Mesenchymal stem cell (in vitro differentiated cells and primary cell): ENCODE results near the gene TKTL1.

ENCODE experiments used
- DNase-seq: peaks from one replicate; pipeline ENCODE4 v3.0.0-alpha.2; 2013
- H2AFZ ChIP-seq: one replicate; pipeline ENCODE4 v1.6.1; 2013; ENCODE audit warnings: low read depth, mild to moderate bottlenecking, control low read depth, inconsistent platforms, low read length, moderate library complexity
- H2AK5ac ChIP-seq: 2 replicates; pipeline ENCODE4 v1.6.1; 2013; ENCODE audit warnings: low read length, moderate library complexity, mild to moderate bottlenecking, inconsistent platforms; ENCODE audit not compliant: severe bottlenecking
- H2BK120ac ChIP-seq: one replicate; pipeline ENCODE4 v1.6.1; 2013; ENCODE audit warnings: low read depth, mild to moderate bottlenecking, inconsistent platforms, low read length, moderate library complexity
- H2BK12ac ChIP-seq, 2 experiments: one replicate each; pipeline ENCODE4 v1.6.1; 2013; ENCODE audit warnings: inconsistent platforms in 2 of 2, low read length in 2 of 2, mild to moderate bottlenecking in 2 of 2, moderate library complexity in 2 of 2, control low read depth in 1 of 2
- H2BK15ac ChIP-seq: one replicate; pipeline ENCODE4 v1.6.1; 2013; ENCODE audit warnings: mild to moderate bottlenecking, low read depth, inconsistent platforms; ENCODE audit not compliant: poor library complexity, severe bottlenecking
- H2BK5ac ChIP-seq: 2 replicates; pipeline ENCODE4 v1.6.1; 2013; ENCODE audit warnings: low read depth, mild to moderate bottlenecking, low read length, control low read depth, inconsistent platforms; ENCODE audit not compliant: poor library complexity, severe bottlenecking
- H3K14ac ChIP-seq, 2 experiments: one replicate each; pipeline ENCODE4 v1.6.1; 2013; ENCODE audit warnings: inconsistent platforms in 2 of 2, low read length in 2 of 2, control low read depth in 1 of 2, mild to moderate bottlenecking in 1 of 2, moderate library complexity in 1 of 2
- H3K18ac ChIP-seq, 2 experiments: one replicate each; pipeline ENCODE4 v1.6.1; 2013; ENCODE audit warnings: inconsistent platforms in 2 of 2, low read length in 2 of 2, control low read depth in 1 of 2, low read depth in 1 of 2, mild to moderate bottlenecking in 1 of 2
- H3K23ac ChIP-seq, 2 experiments: one replicate each; pipeline ENCODE4 v1.6.1; 2013; ENCODE audit warnings: inconsistent platforms in 2 of 2, low read length in 2 of 2, mild to moderate bottlenecking in 2 of 2, moderate library complexity in 2 of 2, control low read depth in 1 of 2
- H3K27ac ChIP-seq: 2 replicates; pipeline ENCODE4 v1.5.1; 2013; ENCODE audit warnings: mild to moderate bottlenecking, moderate library complexity, low read length, control low read depth, inconsistent platforms; ENCODE audit not compliant: poor library complexity, severe bottlenecking
- H3K27me3 ChIP-seq, 2 experiments: 2 replicates each; pipeline versions ENCODE4 v1.6.1 to v1.7.0; 2013; ENCODE audit warnings: low read length in 2 of 2, mild to moderate bottlenecking in 2 of 2, moderate library complexity in 2 of 2, control low read depth in 1 of 2, inconsistent platforms in 1 of 2; ENCODE audit not compliant: control insufficient read depth in 1 of 2, insufficient read depth in 1 of 2
- H3K36me3 ChIP-seq, 2 experiments: 2 replicates each; pipeline versions ENCODE4 v1.6.1 to v1.7.0; 2013; ENCODE audit warnings: low read length in 2 of 2, control low read depth in 1 of 2, inconsistent platforms in 1 of 2, low read depth in 1 of 2, mild to moderate bottlenecking in 1 of 2; ENCODE audit not compliant: insufficient read depth in 2 of 2, control insufficient read depth in 1 of 2
- H3K4ac ChIP-seq, 2 experiments: one replicate each; pipeline ENCODE4 v1.6.1; 2013; ENCODE audit warnings: inconsistent platforms in 2 of 2, low read length in 2 of 2, mild to moderate bottlenecking in 2 of 2, moderate library complexity in 2 of 2, control low read depth in 1 of 2, low read depth in 1 of 2
- H3K4me1 ChIP-seq: 2 replicates; pipeline ENCODE4 v1.6.1; 2013; ENCODE audit warnings: low read depth, low read length, control low read depth; ENCODE audit not compliant: control insufficient read depth, insufficient read depth
- H3K4me2 ChIP-seq: 2 replicates; pipeline ENCODE4 v1.6.1; 2013; ENCODE audit warnings: low read length, mild to moderate bottlenecking, inconsistent platforms; ENCODE audit not compliant: poor library complexity, severe bottlenecking
- H3K4me3 ChIP-seq, 2 experiments: 2 replicates each; pipeline versions ENCODE4 v1.5.1 to v1.7.0; 2013; ENCODE audit warnings: low read length in 2 of 2, mild to moderate bottlenecking in 2 of 2, control low read depth in 1 of 2, low read depth in 1 of 2; ENCODE audit not compliant: insufficient read depth in 1 of 2
- H3K79me1 ChIP-seq: replicated peaks from 2 replicates; pipeline ENCODE4 v1.6.1; 2013; ENCODE audit warnings: mild to moderate bottlenecking, control low read depth, low read length, inconsistent platforms; ENCODE audit not compliant: poor library complexity, severe bottlenecking
- H3K9ac ChIP-seq: 2 replicates; pipeline ENCODE4 v1.7.0; 2013; ENCODE audit warnings: mild to moderate bottlenecking, low read length, moderate library complexity
- H3K9me3 ChIP-seq: 2 replicates; pipeline ENCODE4 v1.7.0; 2013; ENCODE audit warnings: mild to moderate bottlenecking, low read length; ENCODE audit not compliant: control insufficient read depth
- H4K8ac ChIP-seq: one replicate; pipeline ENCODE4 v1.6.1; 2013; ENCODE audit warnings: inconsistent platforms, mild to moderate bottlenecking, low read length, moderate library complexity
- H4K91ac ChIP-seq: one replicate; pipeline ENCODE4 v1.6.1; 2013; ENCODE audit warnings: mild to moderate bottlenecking, low read length, inconsistent platforms
- WGBS: methylation state at CpG from one replicate; pipeline ENCODE4 v1.1.7; 2013; ENCODE audit warnings: mixed read lengths; 5-methylcytosine and 5-hydroxymethylcytosine counted together

TKTL1 gene

GRCh38 chrX:154366666-154367055 is 71.1 kb downstream of the TKTL1 start:
- Histone ChIP-seq H3K14ac (no peak overlapping the region), H3K18ac (peak overlapping the region in 1 of 2 experiments; percentile 13), H2BK120ac (no peak overlapping the region), H3K27me3 (no peaks in the 10 kb centered on the region), H2BK12ac (no peak overlapping the region), H4K8ac (peak overlapping the region; percentile 54), H3K36me3 (peaks cover 57 to 75% of the 10 kb centered on the region in 2 experiments), H3K79me1 (no peaks in the 10 kb centered on the region), H4K91ac (no peak overlapping the region), H3K27ac (peak overlapping the region; percentile 61), H3K23ac (no peak overlapping the region), H2BK15ac (no peak overlapping the region), H3K4me2 (peak overlapping the region; percentile 52), H3K9ac (peak overlapping the region; percentile 49), H2AK5ac (no peak overlapping the region), H3K9me3 (no peaks in the 10 kb centered on the region), H3K4me3 (no peak overlapping the region), H3K4ac (no peak overlapping the region), H2AFZ (no peak overlapping the region), H2BK5ac (no peak overlapping the region), H3K4me1 (peaks cover 45% of the 10 kb centered on the region)
- WGBS = 89% methylated on average over 11 of the region's 11 CpGs
- DNase-seq = no peak

DNA sequence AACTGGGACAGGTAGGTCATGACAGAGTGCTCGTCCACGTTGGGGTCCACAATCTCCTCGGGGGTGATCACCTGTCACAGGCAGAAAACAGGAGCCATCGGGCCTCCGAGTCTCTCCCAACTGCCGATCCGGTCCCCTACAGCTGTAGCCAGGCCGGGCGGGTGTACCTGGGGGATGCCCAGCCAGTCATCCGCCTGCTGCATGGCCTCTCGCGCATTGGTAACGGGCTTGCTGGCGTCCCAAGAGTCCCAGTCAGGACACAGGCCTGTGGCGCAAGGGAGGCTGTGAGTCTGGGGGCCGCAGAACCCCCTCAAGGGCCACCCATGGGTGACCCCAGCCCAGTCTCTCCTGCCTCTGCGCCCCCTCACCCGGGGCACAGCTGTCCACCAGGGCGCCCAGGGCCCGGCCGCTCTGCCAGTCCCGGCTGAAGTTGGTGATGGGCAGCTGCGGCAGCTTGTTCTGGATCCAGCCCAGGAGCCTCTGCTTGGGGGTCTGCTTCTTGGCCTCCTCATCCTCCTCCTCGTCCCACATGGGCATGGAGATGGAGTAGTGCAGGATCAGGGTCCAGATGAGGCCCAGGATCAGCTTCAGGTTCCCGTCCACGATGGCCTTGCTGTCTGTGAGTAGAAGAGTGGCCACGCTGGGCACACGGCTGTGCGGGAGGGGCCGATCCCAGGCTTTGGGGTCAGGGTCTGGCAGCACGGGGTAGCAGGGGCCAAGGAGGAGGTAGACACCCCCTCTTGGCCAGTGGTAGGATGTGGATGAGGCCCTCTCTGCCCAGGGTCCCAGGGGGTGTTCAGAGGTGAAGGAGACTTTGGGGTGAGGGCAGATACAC is 72.1 kb downstream of the TKTL1 start:
- no peak overlapping the region for H3K23ac ChIP-seq
- WGBS = 88% methylated on average over 19 of the region's 31 CpGs
- H3K36me3 ChIP-seq = peaks cover 47 to 65% of the 10 kb centered on the region in 2 experiments
- no peak overlapping the region for H2BK15ac ChIP-seq
- no peak for DNase-seq
- H3K79me1 ChIP-seq = no peaks in the 10 kb centered on the region
- peak overlapping the region; percentile 37 to 53 for H3K4me3 ChIP-seq
- H3K27me3 ChIP-seq = no peaks in the 10 kb centered on the region
- H4K91ac ChIP-seq = no peak overlapping the region
- no peaks in the 10 kb centered on the region for H3K9me3 ChIP-seq
- no peak overlapping the region for H2BK120ac ChIP-seq
- H3K4me1 ChIP-seq = peaks cover 43% of the 10 kb centered on the region
- H4K8ac ChIP-seq = no peak overlapping the region
- peak overlapping the region in 1 of 2 experiments; percentile 95 for H3K14ac ChIP-seq
- peak overlapping the region in 1 of 2 experiments; percentile 90 for H3K18ac ChIP-seq
- H2BK12ac ChIP-seq = peak overlapping the region in 1 of 2 experiments; percentile 72
- H2AK5ac ChIP-seq = peak overlapping the region; percentile 65
- H3K4ac ChIP-seq = peak overlapping the region in 1 of 2 experiments; percentile 61
- H3K27ac ChIP-seq = peak overlapping the region; percentile 100
- H3K9ac ChIP-seq = peak overlapping the region; percentile 92
- no peak overlapping the region for H2AFZ ChIP-seq
- peak overlapping the region; percentile 63 for H3K4me2 ChIP-seq
- peak overlapping the region; percentile 24 for H2BK5ac ChIP-seq

- Histone ChIP-seq H2BK15ac (peak overlapping the region; percentile 67), H3K4me1 (peaks cover 49% of the 10 kb centered on the region), H4K91ac (peak overlapping the region; percentile 99), H3K18ac (peak overlapping the region; percentile 66 to 98), H3K14ac (peak overlapping the region in 1 of 2 experiments; percentile 97), H3K4me2 (peak overlapping the region; percentile 63), H3K4ac (peak overlapping the region; percentile 39 to 89), H3K4me3 (peak overlapping the region; percentile 54 to 76), H2BK120ac (peak overlapping the region; percentile 93), H4K8ac (peak overlapping the region; percentile 94), H3K79me1 (no peaks in the 10 kb centered on the region), H3K27me3 (no peaks in the 10 kb centered on the region), H3K23ac (no peak overlapping the region), H3K27ac (peak overlapping the region; percentile 100), H3K9ac (peak overlapping the region; percentile 92), H3K9me3 (no peaks in the 10 kb centered on the region), H2AK5ac (peak overlapping the region; percentile 94), H2BK5ac (peak overlapping the region; percentile 99), H3K36me3 (peaks cover 38 to 56% of the 10 kb centered on the region in 2 experiments), H2AFZ (no peak overlapping the region), H2BK12ac (peak overlapping the region in 1 of 2 experiments; percentile 97)
- WGBS = 0% methylated on average over 6 of the region's 16 CpGs
- peak; percentile 91 for DNase-seq
These were observed 73.2 kb downstream of the TKTL1 start for GRCh38 chrX:154368630-154369448.
